ENCODE data around the gene HOXC5. TPM values are rescaled to one million over a fixed set of nuclear protein-coding genes. Genes with fewer than 3 reads are reported as not detected.

The HOXC5 gene
- total and polyA plus RNA-seq, 2 donors (not counting 1 experiment from before 2014, with no cell fraction given), result not detected

DNA sequence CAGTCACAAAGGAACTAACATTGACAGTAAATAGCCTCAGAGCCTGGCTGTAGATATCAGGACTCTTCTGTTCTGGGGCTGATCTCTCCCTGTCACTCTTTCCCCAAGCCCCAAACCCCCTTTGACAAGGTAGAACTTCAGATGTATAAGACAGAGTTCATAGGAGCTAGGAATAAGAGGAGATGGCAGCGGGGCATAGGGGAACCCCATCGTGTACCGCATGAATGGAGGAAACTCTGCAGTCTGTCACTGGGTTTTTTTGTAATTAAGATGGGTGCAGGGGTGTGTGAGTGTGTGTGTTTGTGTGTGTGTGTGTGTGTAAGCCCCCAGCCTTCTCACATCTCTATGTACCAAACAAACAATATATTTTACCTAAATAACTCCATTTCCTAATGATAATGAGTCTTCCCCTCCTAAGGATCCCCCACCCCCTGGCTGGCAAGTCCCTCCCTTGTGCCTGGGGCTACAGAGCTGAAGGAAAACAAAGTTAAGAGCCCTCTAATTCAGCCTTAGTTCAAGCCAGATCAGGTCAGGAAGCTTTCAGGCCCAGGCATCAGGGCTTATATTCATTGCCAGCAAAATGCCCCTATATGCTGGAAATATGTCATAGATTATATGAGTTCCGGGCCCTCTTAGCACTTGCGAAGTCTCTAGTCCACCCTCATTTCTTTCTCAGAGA is 11.7 kb downstream of the HOXC5 start:
- DNase-seq (no peak), ATAC-seq (ENCODE audit: low read depth) (no peak)
- intact Hi-C loops (cut with micrococcal nuclease), result no loop called here
- Histone ChIP-seq H3K4me1 (ENCODE audit: control insufficient read depth in 2 of 2, insufficient read depth in 2 of 2, low read length in 2 of 2) (peaks cover 12 to 13% of the 10 kb centered on the region in 2 donors), H3K79me2 (ENCODE audit: control insufficient read depth, insufficient read depth, low read length) (no peaks in the 10 kb centered on the region), H3K36me3 (replicated peaks in 1 of 2; ENCODE audit: control extremely low read depth in 1 of 2, control insufficient read depth in 1 of 2, extremely low read depth in 1 of 2, insufficient read depth in 2 of 2, low read length in 1 of 2) (no peaks in the 10 kb centered on the region), H3K9ac (ENCODE audit: low read length) (no peak overlapping the region), H3K27me3 (replicated peaks in 1 of 4; ENCODE audit: control extremely low read depth in 1 of 4, control insufficient read depth in 3 of 4, insufficient read depth in 4 of 4, low read length in 3 of 4) (peaks cover 2 to 88% (median 79%) of the 10 kb centered on the region in 4 experiments), H3K4me2 (replicated peaks; ENCODE audit: low read depth, low read length, poor library complexity, severe bottlenecking) (no peak overlapping the region), H4K20me1 (ENCODE audit: control insufficient read depth, insufficient read depth, low read length, poor library complexity, severe bottlenecking) (no peaks in the 10 kb centered on the region), H3K27ac (ENCODE audit: low read length in 2 of 2) (no peak overlapping the region), H3K4me3 (ENCODE audit: control extremely low read depth in 1 of 5, extremely low read depth in 1 of 5, insufficient read depth in 1 of 5, low read depth in 2 of 5, low read length in 4 of 5) (no peak overlapping the region), H3K9me3 (ENCODE audit: control extremely low read depth in 1 of 3, control insufficient read depth in 2 of 3, insufficient read depth in 1 of 3, low read length in 2 of 3) (peaks cover 0 to 15% (median 2%) of the 10 kb centered on the region in 3 donors), H2AFZ (ENCODE audit: insufficient read depth, low read depth, low read length, poor library complexity, severe bottlenecking) (no peak overlapping the region)
- 7% methylated on average over 3 of the region's 5 CpGs for WGBS (ENCODE audit: insufficient coverage)
- CTCF ChIA-PET, result interaction anchor here (1.1 to 1.2 kb wide), 3 partner anchors 38 to 163 kb away, joined by 4 to 6 read pairs (median 5); no protein-coding TSS in a partner anchor
- POLR2A ChIA-PET, result no interaction called here
- Mint-ChIP-seq H3K4me1 (peaks cover 9% of the 10 kb centered on the region), H3K4me3 (no peak overlapping the region), H3K9me3 (ENCODE audit: insufficient read depth) (no peaks in the 10 kb centered on the region), H3K27ac (no peak overlapping the region), H3K27me3 (peaks cover 86% of the 10 kb centered on the region)
- TF ChIP-seq, protein P1, sequence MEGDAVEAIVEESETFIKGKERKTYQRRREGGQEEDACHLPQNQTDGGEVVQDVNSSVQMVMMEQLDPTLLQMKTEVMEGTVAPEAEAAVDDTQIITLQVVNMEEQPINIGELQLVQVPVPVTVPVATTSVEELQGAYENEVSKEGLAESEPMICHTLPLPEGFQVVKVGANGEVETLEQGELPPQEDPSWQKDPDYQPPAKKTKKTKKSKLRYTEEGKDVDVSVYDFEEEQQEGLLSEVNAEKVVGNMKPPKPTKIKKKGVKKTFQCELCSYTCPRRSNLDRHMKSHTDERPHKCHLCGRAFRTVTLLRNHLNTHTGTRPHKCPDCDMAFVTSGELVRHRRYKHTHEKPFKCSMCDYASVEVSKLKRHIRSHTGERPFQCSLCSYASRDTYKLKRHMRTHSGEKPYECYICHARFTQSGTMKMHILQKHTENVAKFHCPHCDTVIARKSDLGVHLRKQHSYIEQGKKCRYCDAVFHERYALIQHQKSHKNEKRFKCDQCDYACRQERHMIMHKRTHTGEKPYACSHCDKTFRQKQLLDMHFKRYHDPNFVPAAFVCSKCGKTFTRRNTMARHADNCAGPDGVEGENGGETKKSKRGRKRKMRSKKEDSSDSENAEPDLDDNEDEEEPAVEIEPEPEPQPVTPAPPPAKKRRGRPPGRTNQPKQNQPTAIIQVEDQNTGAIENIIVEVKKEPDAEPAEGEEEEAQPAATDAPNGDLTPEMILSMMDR (IDR thresholded peaks at IDR 0.05), result no peak
- TF ChIP-seq EZH2 (IDR thresholded peaks at IDR 0.05; ENCODE audit: borderline replicate concordance, insufficient read depth, low read depth, low read length, poor library complexity, severe bottlenecking), result no peak

- Mint-ChIP-seq H3K27me3 (peaks cover 88% of the 10 kb centered on the region), H3K27ac (no peak overlapping the region), H3K4me3 (no peak overlapping the region), H3K4me1 (peaks cover 15% of the 10 kb centered on the region), H3K9me3 (ENCODE audit: insufficient read depth) (no peaks in the 10 kb centered on the region)
- CTCF ChIA-PET, result interaction anchor here (1.1 to 1.2 kb wide), 4 partner anchors 13 to 162 kb away, joined by 3 to 6 read pairs (median 4); no protein-coding TSS in a partner anchor
- POLR2A ChIA-PET, result no interaction called here
- no peak overlapping the region for H3K27ac ChIP-seq (ENCODE audit: low read length in 2 of 2)
- H2AFZ ChIP-seq (ENCODE audit: insufficient read depth, low read depth, low read length, poor library complexity, severe bottlenecking), result no peak overlapping the region
- H3K4me2 ChIP-seq (replicated peaks; ENCODE audit: low read depth, low read length, poor library complexity, severe bottlenecking), result no peak overlapping the region
- H3K4me1 ChIP-seq (ENCODE audit: control insufficient read depth in 2 of 2, insufficient read depth in 2 of 2, low read length in 2 of 2), result peaks cover 18% of the 10 kb centered on the region in 2 donors
- H4K20me1 ChIP-seq (ENCODE audit: control insufficient read depth, insufficient read depth, low read length, poor library complexity, severe bottlenecking), result no peaks in the 10 kb centered on the region
- H3K79me2 ChIP-seq (ENCODE audit: control insufficient read depth, insufficient read depth, low read length), result no peaks in the 10 kb centered on the region
- H3K4me3 ChIP-seq (ENCODE audit: control extremely low read depth in 1 of 5, extremely low read depth in 1 of 5, insufficient read depth in 1 of 5, low read depth in 2 of 5, low read length in 4 of 5), result no peak overlapping the region
- no peak for DNase-seq
- TF ChIP-seq EZH2 (IDR thresholded peaks at IDR 0.05; ENCODE audit: borderline replicate concordance, insufficient read depth, low read depth, low read length, poor library complexity, severe bottlenecking), result no peak
- TF ChIP-seq, protein P1 (IDR thresholded peaks at IDR 0.05), result no peak
- peaks cover 0 to 15% (median 2%) of the 10 kb centered on the region in 3 donors for H3K9me3 ChIP-seq (ENCODE audit: control extremely low read depth in 1 of 3, control insufficient read depth in 2 of 3, insufficient read depth in 1 of 3, low read length in 2 of 3)
- H3K27me3 ChIP-seq (replicated peaks in 1 of 4; ENCODE audit: control extremely low read depth in 1 of 4, control insufficient read depth in 3 of 4, insufficient read depth in 4 of 4, low read length in 3 of 4), result peaks cover 2 to 88% (median 80%) of the 10 kb centered on the region in 4 experiments
- no peak for ATAC-seq (ENCODE audit: low read depth)
- no peaks in the 10 kb centered on the region for H3K36me3 ChIP-seq (replicated peaks in 1 of 2; ENCODE audit: control extremely low read depth in 1 of 2, control insufficient read depth in 1 of 2, extremely low read depth in 1 of 2, insufficient read depth in 2 of 2, low read length in 1 of 2)
- H3K9ac ChIP-seq (ENCODE audit: low read length), result no peak overlapping the region
- intact Hi-C loops (cut with micrococcal nuclease), result no loop called here
These were observed 12.6 kb downstream of the HOXC5 start for GRCh38 chr12:54045401-54045800.
